D721Med (cell line): ENCODE results near the gene KLK5.
"Not testable (repeated sequence)": the region's sequence is repeated elsewhere in the genome, so short reads cannot be mapped to it uniquely, and the experiment has no call there.

Source experiments
- DNase-seq: peaks from one replicate; pipeline ENCODE4 v3.0.0; 2011; ENCODE audit warnings: low spot score; ENCODE audit not compliant: insufficient read length
- FAIRE-seq: peaks from 2 replicates; lab custom pipeline; 2011; peaks lifted over from hg19 to GRCh38; lab: Jason Lieb, UNC
- CTCF ChIP-seq: IDR thresholded peaks from 2 replicates; pipeline ENCODE4 v1.5.1; 2012; ENCODE audit warnings: mild to moderate bottlenecking, control low read depth; ENCODE audit not compliant: insufficient read depth; ENCODE audit errors: missing control alignments

Gene KLK5

DNA sequence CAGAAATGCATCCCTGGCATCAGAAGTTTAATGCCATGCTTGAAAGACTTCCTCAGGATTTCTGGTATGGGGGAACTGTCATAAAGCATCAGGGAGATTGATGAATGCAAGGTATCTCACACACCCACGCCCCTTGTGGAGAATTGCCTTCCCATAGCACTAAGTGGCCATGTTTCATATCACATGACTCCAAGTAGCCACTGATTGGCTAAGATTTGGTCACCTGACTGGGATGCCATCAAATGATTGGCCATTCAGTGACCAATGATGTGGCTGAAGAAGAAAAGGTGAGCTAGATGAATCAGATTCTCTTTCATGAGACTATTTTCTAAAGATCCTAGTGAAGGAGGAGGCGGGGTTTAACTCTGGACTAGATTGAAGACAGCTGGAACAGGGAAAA is 41.3 kb upstream of the KLK5 start:
- DNase-seq (no peak), FAIRE-seq (no peak)
- TF ChIP-seq CTCF: no peak

DNA sequence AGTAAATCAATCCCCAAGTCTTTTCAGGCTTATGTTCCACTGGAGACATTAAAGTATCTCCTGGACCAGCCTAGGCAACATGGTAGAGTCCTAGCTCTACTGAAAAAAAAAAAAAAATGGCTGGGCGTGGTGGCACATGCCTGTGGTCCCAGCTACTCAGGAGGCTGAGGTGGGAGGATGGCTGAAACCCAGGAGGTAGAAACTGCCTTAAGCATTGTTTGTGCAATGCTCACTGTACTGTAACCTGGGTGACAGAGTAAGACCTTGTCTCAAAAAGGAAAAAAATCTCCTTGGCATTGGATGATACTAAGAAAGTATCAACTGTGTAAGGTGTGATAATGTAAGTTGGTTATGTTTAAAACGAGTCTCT is 39.8 kb upstream of the KLK5 start:
- FAIRE-seq (no peak), DNase-seq (no peak)
- TF ChIP-seq CTCF: no peak

DNA sequence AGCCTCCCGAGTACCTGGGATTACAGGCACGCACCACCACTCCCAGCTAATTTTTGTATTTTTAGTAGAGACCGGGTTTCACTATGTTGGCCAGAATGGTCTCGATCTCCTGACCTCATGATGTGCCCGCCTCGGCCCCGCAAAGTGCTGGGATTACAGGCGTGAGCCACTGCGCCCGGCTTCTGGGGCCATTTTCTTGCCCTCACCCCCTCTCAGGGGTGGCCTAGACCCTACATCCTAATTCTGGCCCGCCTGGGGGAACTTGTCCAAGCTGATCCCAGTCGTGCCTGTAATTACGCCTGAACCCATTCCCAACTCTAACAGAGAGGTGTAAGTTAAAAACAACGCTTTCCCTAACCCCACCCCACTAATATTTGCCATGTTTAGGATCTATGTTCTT is 31.6 kb upstream of the KLK5 start:
- DNase-seq, FAIRE-seq: not testable (repeated sequence)

- FAIRE-seq (no peak), DNase-seq (no peak)
- no peak for TF ChIP-seq CTCF
Measured at GRCh38 chr19:50983625-50984292, 30.9 kb upstream of the KLK5 start, which contains the start of gene KLK7. Gene KLK7, minus strand, starts transcription at chr19:50983917. Its CDS starts 1,518 bp downstream, at chr19:50982399.

GRCh38 chr19:50982186-50982585 is 29.3 kb upstream of the KLK5 start:
- no peak for DNase-seq
- FAIRE-seq: no peak
- no peak for TF ChIP-seq CTCF

DNA sequence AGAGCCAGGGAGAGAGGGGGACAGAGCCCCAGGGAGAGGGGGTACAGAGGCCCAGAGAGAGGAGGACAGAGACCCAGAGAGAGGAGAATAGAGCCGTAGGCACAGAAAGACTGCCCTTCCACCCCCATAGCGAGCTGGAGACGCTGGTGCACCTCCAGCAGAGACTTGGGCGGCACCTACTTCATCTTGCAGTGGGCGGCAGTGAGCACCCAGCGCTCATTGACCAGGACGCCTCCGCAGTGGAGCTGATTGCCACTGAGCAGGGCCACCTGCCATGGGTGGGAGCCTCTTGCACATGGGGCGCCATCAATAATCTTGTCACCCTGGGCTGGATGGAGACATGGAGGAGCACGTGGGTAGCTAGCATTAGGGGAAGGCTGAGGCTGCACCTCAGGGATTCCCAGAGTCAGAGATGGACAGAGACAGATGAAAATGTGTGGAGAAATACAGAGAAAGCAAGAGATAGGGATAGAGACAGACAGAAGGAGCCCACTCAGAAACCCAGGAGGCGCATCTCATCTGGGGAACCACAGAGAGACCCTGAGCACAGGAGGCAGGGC is 28.8 kb upstream of the KLK5 start:
- no peak for FAIRE-seq
- TF ChIP-seq CTCF: no peak
- no peak for DNase-seq

GRCh38 chr19:50980208-50980607 is 27.4 kb upstream of the KLK5 start:
- DNase-seq (no peak), FAIRE-seq (no peak)
- TF ChIP-seq CTCF: no peak
